Lower leg skin (tissue), 3 donors: ENCODE measurements around the gene AGPAT2.

Source experiments
- POLR2A ChIP-seq, 2 donors: fragments of 450-650 bp; IDR thresholded peaks; one replicate each; pipeline ENCODE4 v1.6.1; 2016 to 2017; ENCODE audit warnings: antibody characterized with exemption in 2 of 2, mild to moderate bottlenecking in 1 of 2, moderate library complexity in 1 of 2
- TF ChIP-seq, protein P1 (sequence below), 3 donors: fragments of 450-650 bp; IDR thresholded peaks; one replicate each; pipeline ENCODE4 v1.5.1; 2016; ENCODE audit warnings: antibody characterized with exemption in 3 of 3, mild to moderate bottlenecking in 3 of 3, moderate library complexity in 2 of 3

GRCh38 chr9:136703276-136703860 is 16.1 kb upstream of the AGPAT2 start:
- TF ChIP-seq, protein P1, sequence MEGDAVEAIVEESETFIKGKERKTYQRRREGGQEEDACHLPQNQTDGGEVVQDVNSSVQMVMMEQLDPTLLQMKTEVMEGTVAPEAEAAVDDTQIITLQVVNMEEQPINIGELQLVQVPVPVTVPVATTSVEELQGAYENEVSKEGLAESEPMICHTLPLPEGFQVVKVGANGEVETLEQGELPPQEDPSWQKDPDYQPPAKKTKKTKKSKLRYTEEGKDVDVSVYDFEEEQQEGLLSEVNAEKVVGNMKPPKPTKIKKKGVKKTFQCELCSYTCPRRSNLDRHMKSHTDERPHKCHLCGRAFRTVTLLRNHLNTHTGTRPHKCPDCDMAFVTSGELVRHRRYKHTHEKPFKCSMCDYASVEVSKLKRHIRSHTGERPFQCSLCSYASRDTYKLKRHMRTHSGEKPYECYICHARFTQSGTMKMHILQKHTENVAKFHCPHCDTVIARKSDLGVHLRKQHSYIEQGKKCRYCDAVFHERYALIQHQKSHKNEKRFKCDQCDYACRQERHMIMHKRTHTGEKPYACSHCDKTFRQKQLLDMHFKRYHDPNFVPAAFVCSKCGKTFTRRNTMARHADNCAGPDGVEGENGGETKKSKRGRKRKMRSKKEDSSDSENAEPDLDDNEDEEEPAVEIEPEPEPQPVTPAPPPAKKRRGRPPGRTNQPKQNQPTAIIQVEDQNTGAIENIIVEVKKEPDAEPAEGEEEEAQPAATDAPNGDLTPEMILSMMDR (IDR thresholded peaks at IDR 0.05), result no peak
- no peak for TF ChIP-seq POLR2A (IDR thresholded peaks at IDR 0.05)
